Measurements from ENCODE around the gene TPST2.

The TPST2 gene

DNA sequence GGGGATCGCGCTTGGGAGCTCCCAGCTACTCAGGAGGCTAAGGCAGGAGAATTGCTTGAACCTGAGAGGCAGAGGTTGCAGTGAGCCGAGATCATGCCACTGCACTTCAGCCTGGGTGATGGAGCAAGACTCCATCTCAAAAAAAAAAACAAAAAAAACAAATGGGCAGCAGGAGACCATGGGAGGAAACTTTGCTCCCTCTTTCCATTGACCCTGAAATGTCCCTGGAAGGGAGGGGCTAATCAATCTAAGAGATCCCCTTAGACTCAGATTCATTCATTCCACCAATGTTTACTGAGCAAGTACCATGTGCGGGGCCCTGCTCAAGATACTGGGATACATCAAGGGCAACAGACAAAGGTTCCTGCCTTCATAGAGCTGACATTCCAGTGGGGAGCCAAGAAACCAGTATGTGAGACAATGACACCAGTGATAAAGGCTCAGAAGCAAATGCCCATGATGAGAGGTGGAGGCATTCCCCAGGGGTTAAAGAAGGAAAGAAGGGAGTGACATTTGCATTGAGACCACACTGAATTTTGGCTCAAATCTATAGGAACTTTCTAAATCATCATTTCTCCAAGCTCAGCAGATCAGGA is 39.9 kb downstream of the TPST2 start:
- no peak for DNase-seq (ENCODE audit: low spot score)
- 0 out of 2 replicates have a peak, but pooled peaks cover 5% of the 10 kb centered on the region for H3K36me3 ChIP-seq (ENCODE audit: low read depth)
- H3K4me3 ChIP-seq (ENCODE audit: severe bottlenecking), result no peak overlapping the region
- TF ChIP-seq, protein P1, sequence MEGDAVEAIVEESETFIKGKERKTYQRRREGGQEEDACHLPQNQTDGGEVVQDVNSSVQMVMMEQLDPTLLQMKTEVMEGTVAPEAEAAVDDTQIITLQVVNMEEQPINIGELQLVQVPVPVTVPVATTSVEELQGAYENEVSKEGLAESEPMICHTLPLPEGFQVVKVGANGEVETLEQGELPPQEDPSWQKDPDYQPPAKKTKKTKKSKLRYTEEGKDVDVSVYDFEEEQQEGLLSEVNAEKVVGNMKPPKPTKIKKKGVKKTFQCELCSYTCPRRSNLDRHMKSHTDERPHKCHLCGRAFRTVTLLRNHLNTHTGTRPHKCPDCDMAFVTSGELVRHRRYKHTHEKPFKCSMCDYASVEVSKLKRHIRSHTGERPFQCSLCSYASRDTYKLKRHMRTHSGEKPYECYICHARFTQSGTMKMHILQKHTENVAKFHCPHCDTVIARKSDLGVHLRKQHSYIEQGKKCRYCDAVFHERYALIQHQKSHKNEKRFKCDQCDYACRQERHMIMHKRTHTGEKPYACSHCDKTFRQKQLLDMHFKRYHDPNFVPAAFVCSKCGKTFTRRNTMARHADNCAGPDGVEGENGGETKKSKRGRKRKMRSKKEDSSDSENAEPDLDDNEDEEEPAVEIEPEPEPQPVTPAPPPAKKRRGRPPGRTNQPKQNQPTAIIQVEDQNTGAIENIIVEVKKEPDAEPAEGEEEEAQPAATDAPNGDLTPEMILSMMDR (IDR thresholded peaks at IDR 0.05; ENCODE audit: poor library complexity, severe bottlenecking), result no peak
- no peak for ATAC-seq (ENCODE audit: low read depth)
- H3K27me3 ChIP-seq (ENCODE audit: insufficient read depth, poor library complexity, severe bottlenecking), result no peaks in the 10 kb centered on the region
- no peaks in the 10 kb centered on the region for H3K9me3 ChIP-seq (ENCODE audit: severe bottlenecking)
- peaks cover 22% of the 10 kb centered on the region for H3K4me1 ChIP-seq (ENCODE audit: insufficient read depth, poor library complexity, severe bottlenecking)
- H3K27ac ChIP-seq (ENCODE audit: poor library complexity, severe bottlenecking), result peak overlapping the region; percentile 50

DNA sequence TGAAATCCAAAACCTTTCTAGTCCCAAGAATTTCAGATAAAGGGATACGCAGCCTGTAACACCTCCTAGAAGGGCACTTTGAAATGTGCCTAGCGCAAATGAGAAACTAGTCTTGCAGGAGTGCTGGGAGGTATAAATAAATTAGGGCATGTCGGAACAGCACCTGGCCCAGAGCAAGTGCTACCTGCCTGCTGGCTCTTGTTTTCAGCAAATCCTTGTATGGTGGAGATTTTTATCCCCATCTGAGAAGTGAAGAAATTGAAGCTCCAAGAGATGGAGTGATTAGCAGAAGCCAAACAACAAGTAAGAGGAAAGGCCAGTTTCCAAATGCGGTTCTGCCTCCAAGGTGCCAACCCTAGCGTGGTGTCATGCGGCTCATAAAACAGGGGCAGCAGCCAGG is 40.9 kb downstream of the TPST2 start:
- DNase-seq (ENCODE audit: low spot score), result no peak
- TF ChIP-seq, protein P1 (IDR thresholded peaks at IDR 0.05; ENCODE audit: poor library complexity, severe bottlenecking), result no peak
- peaks cover 22% of the 10 kb centered on the region for H3K4me1 ChIP-seq (ENCODE audit: insufficient read depth, poor library complexity, severe bottlenecking)
- no peak overlapping the region for H3K4me3 ChIP-seq (ENCODE audit: severe bottlenecking)
- 0 out of 2 replicates have a peak, but pooled peaks cover 5% of the 10 kb centered on the region for H3K36me3 ChIP-seq (ENCODE audit: low read depth)
- ATAC-seq (ENCODE audit: low read depth), result peak; percentile 61
- no peaks in the 10 kb centered on the region for H3K9me3 ChIP-seq (ENCODE audit: severe bottlenecking)
- no peaks in the 10 kb centered on the region for H3K27me3 ChIP-seq (ENCODE audit: insufficient read depth, poor library complexity, severe bottlenecking)
- H3K27ac ChIP-seq (ENCODE audit: poor library complexity, severe bottlenecking), result peak overlapping the region; percentile 50

DNA sequence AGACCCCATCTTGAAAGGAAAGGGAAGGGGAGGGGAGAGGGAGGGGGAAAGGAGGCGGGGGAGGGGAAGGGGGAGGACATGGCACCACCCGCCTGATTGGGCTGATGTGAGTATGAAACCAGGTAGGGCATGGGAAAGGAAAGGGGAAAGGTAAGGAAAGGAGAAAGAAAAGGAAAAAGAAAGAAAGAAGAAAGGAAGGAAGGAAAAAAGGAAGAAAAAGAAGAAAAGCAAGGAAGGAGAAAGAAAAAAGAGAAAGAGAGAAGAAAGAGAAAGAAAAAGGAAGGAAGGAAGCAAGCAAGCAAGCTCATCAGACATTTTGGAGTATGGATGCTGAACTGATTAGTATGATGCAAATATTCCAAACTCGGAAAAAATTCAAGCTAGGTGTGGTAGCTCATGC is 41.6 kb downstream of the TPST2 start:
- Histone ChIP-seq H3K27me3 (ENCODE audit: insufficient read depth, poor library complexity, severe bottlenecking) (no peaks in the 10 kb centered on the region), H3K27ac (ENCODE audit: poor library complexity, severe bottlenecking) (peak overlapping the region; percentile 50), H3K36me3 (ENCODE audit: low read depth) (0 out of 2 replicates have a peak, but pooled peaks cover 5% of the 10 kb centered on the region), H3K9me3 (ENCODE audit: severe bottlenecking) (no peaks in the 10 kb centered on the region), H3K4me3 (ENCODE audit: severe bottlenecking) (no peak overlapping the region), H3K4me1 (ENCODE audit: insufficient read depth, poor library complexity, severe bottlenecking) (peaks cover 18% of the 10 kb centered on the region)
- ATAC-seq (ENCODE audit: low read depth), result no peak
- TF ChIP-seq, protein P1 (IDR thresholded peaks at IDR 0.05; ENCODE audit: poor library complexity, severe bottlenecking), result no peak
- DNase-seq (ENCODE audit: low spot score), result no peak

DNA sequence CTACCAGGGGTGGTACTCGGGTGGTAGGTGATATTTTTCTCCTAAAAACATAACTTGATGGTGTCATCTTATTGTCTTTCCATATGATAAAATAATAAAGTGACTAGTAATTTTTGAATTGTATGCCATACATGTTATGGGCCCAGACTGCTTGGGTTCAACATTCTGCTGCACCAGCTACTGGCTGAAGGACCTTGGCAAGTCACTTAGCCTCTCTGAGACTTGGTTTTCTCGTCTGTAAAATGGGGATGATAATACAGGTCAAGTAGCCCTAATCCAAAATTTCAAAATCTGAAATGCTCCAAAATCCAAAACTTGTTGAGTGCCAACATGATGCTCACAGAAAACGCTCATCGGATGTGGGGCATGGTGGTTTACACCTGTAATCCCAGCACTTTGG is 42.1 kb downstream of the TPST2 start:
- TF ChIP-seq, protein P1 (IDR thresholded peaks at IDR 0.05; ENCODE audit: poor library complexity, severe bottlenecking), result no peak
- DNase-seq (ENCODE audit: low spot score) (no peak), ATAC-seq (ENCODE audit: low read depth) (no peak)

DNA sequence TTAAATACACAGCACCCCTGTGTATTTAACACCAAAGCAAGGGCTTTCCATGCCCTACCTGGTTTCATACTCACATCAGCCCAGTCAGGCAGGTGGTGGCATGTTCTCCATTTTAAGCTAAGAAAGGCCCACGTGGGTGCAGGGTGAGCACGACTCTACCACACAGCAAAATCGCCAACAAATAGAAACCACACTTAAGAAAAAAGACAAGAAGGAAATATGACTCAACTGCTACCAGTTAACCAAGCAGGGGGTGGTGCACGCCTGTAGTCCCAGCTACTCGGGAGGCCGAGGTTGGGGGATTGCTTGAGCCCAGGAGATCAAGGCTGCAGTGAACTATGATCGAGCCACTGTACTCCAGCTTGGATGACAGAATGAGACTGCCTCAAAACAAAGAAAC is 42.5 kb downstream of the TPST2 start:
- Histone ChIP-seq H3K36me3 (ENCODE audit: low read depth) (0 out of 2 replicates have a peak, but pooled peaks cover 5% of the 10 kb centered on the region), H3K27me3 (ENCODE audit: insufficient read depth, poor library complexity, severe bottlenecking) (no peaks in the 10 kb centered on the region), H3K27ac (ENCODE audit: poor library complexity, severe bottlenecking) (no peak overlapping the region), H3K4me1 (ENCODE audit: insufficient read depth, poor library complexity, severe bottlenecking) (peaks cover 15% of the 10 kb centered on the region), H3K4me3 (ENCODE audit: severe bottlenecking) (no peak overlapping the region), H3K9me3 (ENCODE audit: severe bottlenecking) (no peaks in the 10 kb centered on the region)
- TF ChIP-seq, protein P1 (IDR thresholded peaks at IDR 0.05; ENCODE audit: poor library complexity, severe bottlenecking), result no peak
- ATAC-seq (ENCODE audit: low read depth), result no peak
- no peak for DNase-seq (ENCODE audit: low spot score)

More for the DNA sequence above, 42.1 kb downstream of the TPST2 start:
- H3K4me1 ChIP-seq (ENCODE audit: insufficient read depth, poor library complexity, severe bottlenecking), result peaks cover 18% of the 10 kb centered on the region
- no peak overlapping the region for H3K4me3 ChIP-seq (ENCODE audit: severe bottlenecking)
- H3K27ac ChIP-seq (ENCODE audit: poor library complexity, severe bottlenecking), result no peak overlapping the region
- H3K36me3 ChIP-seq (ENCODE audit: low read depth), result 0 out of 2 replicates have a peak, but pooled peaks cover 5% of the 10 kb centered on the region
- no peaks in the 10 kb centered on the region for H3K9me3 ChIP-seq (ENCODE audit: severe bottlenecking)
- no peaks in the 10 kb centered on the region for H3K27me3 ChIP-seq (ENCODE audit: insufficient read depth, poor library complexity, severe bottlenecking)
